Fibroblast of peridontal ligament (primary cell): ENCODE data around the gene GNB5.
"Not testable (repeated sequence)": the region's sequence is repeated elsewhere in the genome, so short reads cannot be mapped to it uniquely, and the experiment has no call there.

Source experiments
- DNase-seq: peaks from one replicate; pipeline ENCODE4 v3.0.0-alpha.2; 2010; ENCODE audit errors: extremely low read depth

The GNB5 gene

DNA sequence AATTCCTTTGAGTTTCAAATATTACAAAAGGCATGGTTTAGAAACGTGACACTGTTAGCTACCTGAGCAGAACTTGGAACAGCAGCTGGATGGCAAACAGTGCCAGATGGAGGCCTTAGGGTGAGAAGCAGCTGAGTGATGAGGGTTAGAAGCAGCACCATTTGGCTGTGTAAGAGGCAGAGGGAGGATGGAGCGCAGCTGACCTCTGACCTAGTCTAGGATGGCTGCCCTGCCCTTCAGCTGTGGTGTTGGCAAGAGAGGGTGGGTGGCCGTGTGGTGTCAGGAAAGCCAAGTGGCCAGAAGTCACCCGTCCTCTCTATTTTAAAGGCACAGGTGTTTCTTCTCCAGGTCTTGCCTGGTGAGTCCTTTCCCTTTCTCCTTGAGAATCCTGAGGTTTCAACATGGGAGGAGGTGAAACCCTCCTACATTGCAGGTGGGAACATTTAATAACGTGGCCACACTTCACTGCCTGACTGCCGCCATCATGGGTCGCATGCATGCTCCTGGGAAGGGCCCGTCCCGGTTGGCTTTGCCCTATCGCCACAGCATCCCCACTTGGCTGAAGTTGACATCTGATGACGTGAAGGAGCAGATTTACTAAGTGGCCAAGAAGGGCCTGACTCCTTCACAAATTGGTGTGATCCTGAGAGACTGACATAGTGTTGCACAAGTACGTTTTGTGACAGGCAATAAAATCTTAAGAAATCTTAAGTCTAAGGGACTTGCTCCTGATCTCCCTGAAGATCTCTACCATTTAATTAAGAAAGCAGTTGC, 96.2 kb downstream of the GNB5 start:
- DNase-seq = no peak

DNA sequence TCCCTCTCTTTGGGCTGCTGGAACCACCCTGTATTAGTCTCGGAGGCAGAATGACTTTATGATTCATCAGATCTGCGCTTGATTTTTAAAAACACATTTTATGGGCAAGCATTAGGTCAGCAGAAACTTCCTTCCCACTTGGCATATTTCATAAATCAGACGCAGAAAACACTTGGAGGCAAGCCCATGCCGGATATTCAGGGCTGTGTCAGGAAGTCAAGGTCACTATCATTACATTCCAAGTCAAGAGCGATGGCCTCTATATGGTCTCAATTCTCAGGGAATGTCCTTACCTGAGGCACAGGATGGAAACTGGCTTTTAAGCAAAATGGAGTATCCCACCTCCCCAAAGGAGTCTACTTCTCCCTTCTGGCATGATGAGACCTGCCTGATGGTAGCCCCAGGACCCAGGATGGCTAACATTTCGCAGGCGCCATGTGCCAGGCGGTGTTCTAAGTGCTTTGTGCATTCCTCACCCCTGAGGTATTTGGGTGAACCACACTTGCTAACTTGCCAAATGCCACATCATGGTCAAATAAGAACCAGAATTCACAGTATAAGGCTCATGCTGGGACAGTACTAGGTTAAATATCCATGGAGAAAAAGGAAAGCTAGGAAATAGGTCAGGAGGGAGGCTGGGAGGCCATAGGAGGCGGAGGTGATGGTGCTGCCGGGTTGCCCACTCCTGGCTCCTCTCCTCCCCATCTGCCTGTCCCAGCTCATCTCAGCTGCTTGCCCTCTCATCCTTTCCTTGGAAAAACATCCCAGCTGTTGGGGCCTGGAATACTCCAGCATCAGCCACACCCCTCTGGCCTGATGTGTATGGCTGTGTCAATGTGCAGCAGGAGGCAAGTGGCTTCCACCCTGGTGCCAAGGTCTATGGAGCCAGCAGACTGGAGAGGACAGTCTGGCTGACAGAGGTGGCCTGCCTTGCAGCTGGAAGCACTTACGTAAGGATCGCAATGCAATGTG, 97.4 kb downstream of the GNB5 start:
- peak; percentile 95 for DNase-seq

DNA sequence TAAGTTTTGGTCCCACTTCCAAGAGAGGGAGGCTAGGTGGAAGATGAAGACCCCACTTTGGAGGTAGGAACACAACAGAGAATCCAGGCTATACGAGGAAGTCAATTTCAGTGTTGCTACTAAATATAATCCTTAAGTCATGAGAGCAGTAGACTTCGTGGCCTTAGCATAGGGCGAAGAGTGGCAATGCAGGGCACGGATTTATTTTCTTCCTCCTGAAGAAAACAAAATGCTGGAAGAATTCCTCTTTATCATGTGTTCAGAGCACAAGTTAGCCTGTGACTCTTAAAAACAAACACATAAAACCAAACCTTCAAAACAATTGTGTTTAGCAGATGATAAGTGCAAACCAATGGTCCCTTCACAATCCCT, 98.0 kb downstream of the GNB5 start:
- DNase-seq = no peak

DNA sequence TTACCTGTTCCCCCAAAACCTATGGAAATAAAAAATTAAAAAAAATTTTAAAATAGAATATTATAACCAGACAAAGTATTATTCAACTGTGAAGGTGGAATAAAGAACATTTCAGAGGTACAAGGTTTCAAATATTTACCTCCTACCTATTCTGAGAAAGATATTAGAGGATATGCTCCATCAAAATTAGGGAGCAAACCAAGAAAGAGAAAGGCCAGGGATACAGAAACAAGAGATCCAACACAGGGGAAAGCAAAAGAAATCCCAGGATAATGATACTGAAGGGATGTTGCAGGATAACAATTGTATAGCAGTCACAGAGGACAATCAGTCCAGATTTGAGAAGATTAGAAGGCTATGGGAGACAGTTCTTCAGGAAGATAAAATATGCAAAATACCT, 101.0 kb downstream of the GNB5 start:
- DNase-seq = no peak

DNA sequence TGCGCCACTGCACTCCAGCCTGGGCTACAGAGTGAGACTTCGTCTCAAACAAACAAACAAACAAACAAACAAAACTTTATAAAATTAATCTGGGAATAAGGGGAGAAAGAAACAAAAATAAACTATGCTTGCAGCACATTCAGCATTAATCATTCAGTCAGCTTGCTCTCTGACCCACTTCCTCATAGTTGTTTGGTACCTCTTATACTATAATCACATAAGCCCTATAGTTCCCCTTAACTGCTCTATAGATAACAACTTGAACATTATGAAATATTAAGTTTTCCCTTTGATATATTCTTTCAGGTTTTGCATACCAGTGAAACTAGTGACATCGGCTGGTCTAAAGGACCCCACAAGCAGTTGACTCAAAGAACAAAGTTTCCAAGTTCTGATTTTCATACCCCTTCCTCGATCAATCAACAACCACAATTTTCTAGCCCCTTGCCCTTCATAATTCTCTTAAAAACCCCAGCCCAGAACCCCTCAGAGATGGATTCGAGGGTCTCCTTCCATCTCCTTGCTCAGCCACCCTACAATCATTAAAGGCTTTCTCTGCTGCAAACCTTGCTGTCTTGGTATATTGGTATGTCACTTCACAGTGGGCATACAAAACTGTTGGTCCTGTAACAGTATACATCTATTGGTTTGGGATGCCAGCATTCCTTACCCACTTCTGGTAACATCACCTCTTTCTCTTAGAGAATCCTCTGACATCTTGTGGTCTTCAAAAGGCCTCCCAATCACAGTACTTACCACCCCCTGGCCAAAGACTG, 105.0 kb downstream of the GNB5 start:
- no peak for DNase-seq

DNA sequence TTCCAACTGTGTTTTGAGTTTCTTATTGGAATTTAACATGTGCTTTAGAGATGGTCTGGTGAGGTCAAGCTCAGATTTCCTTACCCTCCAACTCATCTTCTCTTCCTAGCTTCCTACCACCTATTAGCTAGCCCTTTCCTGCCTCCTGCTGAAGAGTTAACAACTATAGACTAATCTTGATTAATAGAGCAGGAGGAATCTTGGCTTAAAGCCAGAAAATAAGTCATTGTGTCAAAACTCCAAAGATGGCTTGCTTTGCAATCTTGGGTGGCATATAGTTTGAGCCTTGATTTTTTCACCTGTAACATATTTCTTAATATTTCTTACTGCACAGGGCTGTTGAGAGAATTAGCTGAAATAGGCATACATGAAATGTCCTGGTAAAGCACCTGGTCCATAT, 105.9 kb downstream of the GNB5 start:
- DNase-seq = no peak

DNA sequence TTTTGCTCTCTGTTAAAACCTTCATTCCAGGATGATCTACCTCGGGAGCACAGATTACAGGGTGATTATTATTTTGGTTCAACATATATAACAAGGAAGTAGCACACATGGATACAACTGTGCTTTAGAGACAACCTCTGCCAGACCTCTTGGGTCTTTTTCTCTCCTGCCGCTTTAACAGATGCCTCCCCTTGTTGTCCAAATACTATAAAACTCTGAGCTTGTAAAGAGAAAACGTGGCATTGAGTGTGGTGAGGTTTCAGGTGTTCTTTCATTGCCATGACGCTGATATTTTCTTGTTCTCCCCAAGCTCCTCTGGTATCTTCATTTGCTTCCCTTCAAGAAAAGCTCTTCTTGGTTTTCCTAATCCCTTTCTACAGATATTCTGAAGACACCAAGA, 107.6 kb downstream of the GNB5 start:
- DNase-seq = no peak

DNA sequence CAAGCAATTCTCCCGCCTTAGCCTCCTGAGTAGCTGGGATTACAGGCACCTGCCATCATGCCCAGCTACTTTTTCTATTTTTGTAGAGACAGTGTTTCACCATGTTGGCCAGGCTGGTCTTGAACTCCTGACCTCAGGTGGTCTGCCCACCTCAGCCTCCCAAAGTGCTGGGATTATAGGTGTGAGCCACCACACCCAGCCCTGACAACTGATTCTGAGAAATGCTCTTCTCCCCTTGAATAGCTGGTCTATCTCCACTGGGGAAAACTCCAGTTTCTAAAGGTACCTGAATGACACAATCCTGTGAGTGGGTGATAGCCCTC, 108.2 kb downstream of the GNB5 start:
- DNase-seq = not testable (repeated sequence)

DNA sequence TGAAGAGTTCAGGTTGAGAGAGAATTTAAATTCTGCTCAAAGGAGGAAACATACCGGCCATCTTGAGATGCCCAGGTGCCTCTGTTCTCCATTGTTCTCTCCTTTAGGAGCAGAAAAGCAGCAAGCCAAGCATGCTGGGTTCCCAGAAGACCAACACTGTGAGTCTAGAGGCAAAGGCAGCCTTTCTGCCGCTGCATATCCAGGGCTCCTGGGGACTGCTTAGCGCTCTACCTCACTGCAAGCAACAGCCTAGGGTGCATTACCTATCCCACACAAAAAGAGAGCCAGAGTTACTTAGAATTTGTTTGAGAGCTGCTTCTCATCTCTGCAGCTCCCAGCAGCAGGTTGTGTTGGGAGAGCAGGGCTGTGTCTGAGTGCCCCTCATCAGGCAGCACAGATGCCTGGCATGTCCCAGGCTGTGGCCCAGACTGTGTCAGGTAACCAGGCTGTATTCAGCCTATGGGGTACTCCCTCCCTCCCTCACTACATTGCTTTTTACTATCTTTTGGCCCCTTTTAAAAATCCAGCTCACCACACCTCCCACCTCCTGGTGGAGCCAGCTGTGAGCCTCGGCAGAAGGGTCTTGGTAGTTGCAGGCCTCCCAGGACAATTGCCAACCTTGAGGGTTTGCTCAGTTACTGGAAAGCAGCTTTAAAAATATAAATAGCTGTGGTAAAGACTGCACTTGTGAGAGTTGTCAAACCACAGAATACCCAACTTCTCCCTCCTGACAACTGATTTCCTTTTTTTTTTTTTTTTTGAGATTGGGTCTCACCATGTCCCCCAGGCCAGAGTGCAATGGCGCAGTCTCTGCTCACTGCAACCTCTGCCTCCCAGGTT, 108.8 kb downstream of the GNB5 start:
- DNase-seq = peak; percentile 78

DNA sequence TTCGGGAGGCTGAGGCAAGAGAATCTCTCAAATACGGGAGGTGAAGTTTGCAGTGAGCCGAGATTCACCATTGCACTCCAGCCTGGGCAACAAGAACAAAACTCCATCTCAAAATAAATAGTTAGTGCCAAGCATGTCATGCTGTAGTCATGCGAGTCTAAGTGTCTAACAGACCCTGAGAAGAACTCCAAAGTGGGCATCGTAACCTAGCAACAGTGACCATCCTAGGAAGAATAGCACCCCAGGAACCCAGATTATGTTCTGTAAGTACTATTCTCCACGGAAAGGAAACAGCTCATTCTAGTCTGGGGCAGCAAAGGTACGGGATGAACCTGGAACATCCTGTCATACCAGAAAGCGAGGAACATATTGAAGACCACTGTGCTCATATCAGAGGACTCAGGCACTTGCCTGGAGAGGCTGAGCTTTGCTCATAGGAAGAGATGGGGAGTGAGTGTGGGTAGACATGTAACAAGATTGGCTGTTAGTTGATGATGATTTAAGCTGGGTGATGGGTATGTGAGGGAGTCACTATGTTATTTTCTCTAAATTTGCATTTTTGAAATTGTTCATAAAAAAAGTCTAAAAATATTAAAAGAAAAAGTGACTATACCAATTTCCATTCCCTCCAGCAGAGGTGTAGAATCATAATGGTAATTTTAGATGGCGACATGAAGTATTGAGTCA, 110.3 kb downstream of the GNB5 start:
- no peak for DNase-seq

DNA sequence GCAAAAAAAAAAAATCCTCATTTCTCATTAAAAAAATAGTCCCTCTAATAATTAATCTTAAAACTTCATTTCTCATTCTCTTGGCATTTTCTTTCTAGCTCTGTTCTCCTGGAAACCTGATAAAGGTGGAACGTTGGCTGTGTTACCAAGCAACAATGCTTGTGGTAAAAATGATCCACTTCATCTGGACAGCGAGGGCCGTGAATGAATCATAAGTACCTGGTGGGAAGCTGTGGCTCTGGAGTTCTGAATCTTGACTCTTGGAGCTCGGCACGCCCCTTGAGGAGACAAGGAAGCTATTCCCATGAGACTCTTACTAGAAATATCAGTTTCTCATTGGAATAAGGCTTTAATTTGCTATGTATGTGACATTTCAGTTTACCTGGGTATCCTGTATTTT, 111.2 kb downstream of the GNB5 start:
- DNase-seq = no peak

DNA sequence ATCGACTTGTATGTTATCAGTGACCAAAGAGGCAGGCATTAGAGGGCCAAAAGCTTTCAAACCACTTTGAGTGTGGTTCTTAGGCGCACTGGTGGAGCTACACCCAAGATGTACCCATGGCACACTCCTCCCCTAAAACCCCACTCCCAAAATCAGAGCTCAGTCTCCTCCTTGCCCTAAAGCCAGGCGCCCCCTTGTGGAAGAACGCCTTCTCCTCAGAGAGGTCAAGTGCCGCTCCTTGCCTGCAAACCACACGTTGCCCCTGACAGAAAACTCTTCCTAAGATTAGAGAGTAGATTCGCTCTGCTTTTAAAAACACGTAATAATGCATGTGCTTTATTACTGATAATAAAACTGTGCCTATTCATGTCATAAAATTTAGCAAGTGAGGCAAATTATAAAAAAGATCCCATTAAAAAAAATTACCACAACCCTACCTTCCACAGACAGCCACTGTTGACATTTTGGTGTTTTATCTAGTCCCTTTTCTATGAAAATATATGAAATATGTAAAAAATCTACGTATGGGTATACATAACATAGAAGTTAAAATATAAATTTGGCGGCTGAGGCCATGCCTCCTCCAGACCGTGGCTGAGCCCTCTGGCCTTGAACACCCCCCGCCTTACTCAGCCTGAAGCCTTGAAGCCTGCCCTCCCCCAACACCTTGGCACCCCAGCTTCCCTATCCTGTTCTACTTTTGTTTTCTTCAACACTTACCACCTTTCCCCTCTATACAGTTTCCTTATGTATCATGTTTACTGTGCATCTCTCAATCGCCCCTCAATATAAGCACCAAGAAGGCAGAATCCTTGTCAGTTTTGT, 112.1 kb downstream of the GNB5 start:
- DNase-seq = peak; percentile 58

DNA sequence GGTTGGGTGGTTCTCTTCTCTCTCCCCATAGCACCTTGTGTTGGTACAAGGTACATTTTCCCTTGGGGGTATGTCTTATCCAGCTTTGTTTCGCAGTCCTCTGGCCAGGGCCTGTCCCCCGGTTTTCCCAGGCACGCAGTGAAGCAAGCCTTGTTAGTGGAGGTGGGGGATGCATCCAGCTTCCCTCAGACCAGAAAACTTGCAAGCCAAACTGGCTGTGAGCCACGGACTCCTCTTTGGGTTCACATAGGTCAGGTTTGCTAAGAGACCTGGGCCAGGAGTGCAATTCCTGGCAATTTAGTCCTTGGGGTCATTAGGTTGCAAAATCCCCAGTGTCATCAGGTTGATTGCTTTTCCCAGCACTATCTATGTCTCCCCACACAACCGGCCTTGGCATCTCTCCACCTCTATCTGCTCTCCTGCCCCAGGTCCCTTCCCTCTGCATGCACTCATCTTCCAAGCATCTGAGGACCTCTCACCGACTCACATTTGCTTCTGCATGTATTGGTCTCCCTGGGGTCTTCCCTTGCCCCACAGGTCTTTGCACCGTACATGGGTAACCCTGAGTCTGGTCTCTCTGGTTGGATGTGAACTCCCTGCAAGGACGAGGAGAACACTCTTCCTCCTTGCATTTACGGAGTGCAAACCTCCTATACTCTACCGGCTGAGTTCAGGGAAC, 112.9 kb downstream of the GNB5 start:
- no peak for DNase-seq

DNA sequence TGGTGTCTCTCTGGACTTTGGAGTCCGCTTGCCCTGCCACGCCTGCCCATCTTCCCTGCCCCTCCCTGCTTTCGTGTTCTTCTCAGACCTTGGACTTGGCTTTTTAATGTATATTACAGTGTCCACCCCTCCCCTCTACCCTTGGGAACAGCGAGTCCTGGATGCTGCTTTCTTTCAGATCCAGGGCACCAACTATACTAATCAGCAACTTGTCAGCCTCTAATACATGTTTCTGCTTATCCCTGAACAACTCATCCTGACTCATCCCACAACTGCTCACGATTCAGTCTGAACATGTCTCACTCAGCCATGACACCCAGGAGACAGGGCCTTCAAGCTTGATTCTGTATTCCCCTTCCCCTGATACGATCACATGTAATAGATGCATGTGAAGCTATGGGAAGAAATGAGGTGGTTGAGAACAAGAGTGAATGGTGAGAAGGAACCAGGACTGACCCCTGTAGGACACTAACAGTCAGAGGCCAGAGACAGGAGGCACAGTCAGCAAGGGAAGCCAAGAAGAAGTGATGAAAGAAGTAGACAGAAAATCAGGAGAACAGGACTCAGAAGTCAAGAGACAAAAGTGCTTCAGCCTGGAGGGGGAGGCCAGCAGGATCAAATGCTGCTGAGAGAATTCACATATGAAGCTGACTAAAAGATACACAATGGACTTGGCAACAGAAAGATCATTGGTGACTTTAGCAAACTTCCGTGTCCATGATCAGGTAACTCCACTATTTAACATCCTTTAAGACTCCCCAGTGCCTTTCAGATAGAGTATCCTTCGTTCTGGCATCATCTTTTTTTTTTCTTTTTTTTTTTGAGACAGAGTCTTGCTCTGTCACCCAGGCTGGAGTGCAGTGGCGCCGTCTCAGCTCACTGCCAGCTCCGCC, 114.1 kb downstream of the GNB5 start:
- peak; percentile 77 for DNase-seq

DNA sequence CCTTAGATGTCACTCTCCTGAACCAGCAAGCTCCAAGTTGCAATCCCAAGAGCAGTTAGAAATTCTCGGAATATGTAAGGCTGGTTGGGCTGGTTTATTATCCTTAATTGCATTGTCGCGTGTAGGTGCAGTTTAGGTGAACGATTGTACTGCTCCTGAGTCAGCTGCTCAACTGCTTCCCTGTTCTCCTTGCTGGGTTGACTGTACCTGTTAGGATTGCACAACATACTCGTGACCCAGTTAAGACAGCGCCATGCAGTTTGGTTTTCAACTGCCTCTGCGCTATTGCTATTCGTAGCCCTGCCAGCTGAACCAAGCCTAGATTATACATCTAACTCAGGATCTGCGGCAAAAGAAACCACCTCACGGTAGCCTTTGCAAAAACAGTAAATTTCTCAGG, 119.6 kb downstream of the GNB5 start:
- DNase-seq = no peak

DNA sequence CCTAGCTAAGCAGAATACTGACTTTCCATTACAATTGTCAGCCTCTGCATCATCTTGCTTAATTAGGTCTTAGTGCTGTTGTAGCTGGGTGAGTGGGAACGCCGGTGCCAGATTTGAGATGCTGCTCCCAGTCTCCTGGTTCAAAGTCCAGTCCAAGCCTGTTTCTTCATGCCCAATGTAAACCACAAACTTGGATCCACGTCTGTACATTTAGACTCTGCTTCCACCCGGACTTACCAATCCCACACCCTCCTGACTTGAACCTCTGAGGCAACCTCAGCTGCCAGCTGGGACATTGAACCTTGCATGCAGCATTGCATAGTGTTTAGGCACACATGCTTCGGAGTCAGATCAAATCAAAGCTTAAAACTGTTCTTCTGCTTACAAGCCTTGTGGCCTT, 121.6 kb downstream of the GNB5 start:
- DNase-seq = peak; percentile 43

DNA sequence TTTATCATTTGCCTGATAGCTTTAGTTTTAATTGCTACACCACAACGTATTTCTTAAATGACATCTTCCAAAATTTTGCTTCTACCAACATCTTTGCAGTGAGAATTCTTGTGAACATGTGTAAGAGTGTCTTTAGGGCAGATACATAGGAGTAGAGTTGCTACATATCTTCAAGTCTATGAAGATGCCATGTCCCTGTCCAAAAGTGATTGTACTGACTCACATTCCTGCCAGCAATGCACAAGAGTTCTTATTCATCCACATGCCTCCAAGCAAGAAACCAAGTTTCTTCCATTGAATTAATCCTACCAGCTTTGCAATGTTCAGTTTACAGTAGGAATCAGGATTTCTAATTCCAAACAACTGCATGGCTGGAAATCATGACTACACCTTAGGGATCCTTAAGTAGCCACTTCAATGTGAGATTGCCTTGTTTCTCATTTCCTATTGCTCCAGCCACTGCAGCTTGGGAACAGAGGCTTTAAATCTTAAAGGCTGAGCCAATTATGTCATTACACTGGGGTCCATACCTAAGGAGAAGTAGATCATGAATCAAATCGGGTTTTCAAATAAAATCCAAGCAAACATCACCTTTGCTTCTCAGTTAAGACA, 123.1 kb downstream of the GNB5 start:
- peak; percentile 42 for DNase-seq

DNA sequence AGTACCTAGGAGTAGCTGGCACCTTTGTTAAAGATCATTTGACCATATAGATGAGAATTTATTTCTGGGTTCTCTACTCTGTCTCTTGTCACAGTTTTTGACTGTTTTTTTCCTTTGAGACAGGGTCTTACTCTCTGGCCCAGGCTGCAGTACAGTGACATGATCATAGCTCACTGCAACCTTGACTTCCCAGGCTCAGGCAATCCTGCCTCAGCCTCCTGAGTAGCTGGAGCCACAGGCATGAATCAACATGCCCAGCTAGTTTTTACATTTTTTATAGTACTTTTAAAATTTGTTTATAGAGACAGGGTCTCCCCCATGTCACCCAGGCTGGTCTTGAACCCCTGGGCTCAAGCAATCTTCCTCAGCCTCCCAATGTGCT, 123.7 kb downstream of the GNB5 start:
- no peak for DNase-seq
